Osteoblast (primary cell): Measurements from ENCODE around the gene SPACA7. TPM values are rescaled to one million over a fixed set of nuclear protein-coding genes. Genes with fewer than 3 reads are reported as not detected.

ENCODE experiments used
- DNase-seq: peaks from one replicate; pipeline ENCODE4 v3.0.0; 2011; ENCODE audit warnings: low spot score, mixed read lengths; ENCODE audit not compliant: insufficient read length; ENCODE audit errors: missing footprints
- H2AFZ ChIP-seq: 2 replicates; pipeline ENCODE4 v1.6.0; 2011; ENCODE audit warnings: mild to moderate bottlenecking, low read length
- H3K27ac ChIP-seq: 2 replicates; pipeline ENCODE4 v1.5.1; 2011; ENCODE audit warnings: mild to moderate bottlenecking, low read depth, low read length, moderate library complexity
- H3K27me3 ChIP-seq: 2 replicates; pipeline ENCODE4 v1.6.0; 2012; ENCODE audit warnings: mild to moderate bottlenecking, control low read depth, inconsistent platforms, low read length, moderate library complexity; ENCODE audit not compliant: insufficient read depth
- H3K36me3 ChIP-seq: 2 replicates; pipeline ENCODE4 v1.5.1; 2011; ENCODE audit warnings: mild to moderate bottlenecking, low read length, control low read depth, moderate library complexity; ENCODE audit not compliant: insufficient read depth
- H3K4me1 ChIP-seq: 2 replicates; pipeline ENCODE4 v1.5.1; 2011; ENCODE audit warnings: mild to moderate bottlenecking, low read length, control low read depth, moderate library complexity; ENCODE audit not compliant: insufficient read depth
- H3K4me2 ChIP-seq: 2 replicates; pipeline ENCODE4 v1.6.0; 2011; ENCODE audit warnings: mild to moderate bottlenecking, low read length; ENCODE audit not compliant: insufficient read depth
- H3K4me3 ChIP-seq: fragments of 200-600 bp; sonication (generic); 3 replicates; pipeline ENCODE4 v1.5.1; 2012; ENCODE audit warnings: mild to moderate bottlenecking, low read length, inconsistent platforms; ENCODE audit not compliant: insufficient read depth
- H3K79me2 ChIP-seq: 2 replicates; pipeline ENCODE4 v1.6.0; 2012; ENCODE audit warnings: mild to moderate bottlenecking, low read length, control low read depth, inconsistent platforms; ENCODE audit not compliant: insufficient read depth
- H3K9me3 ChIP-seq: 2 replicates; pipeline ENCODE4 v1.5.1; 2011; ENCODE audit warnings: low read depth, low read length, control low read depth
- H4K20me1 ChIP-seq: 2 replicates; pipeline ENCODE4 v1.6.0; 2012; ENCODE audit warnings: mild to moderate bottlenecking, low read length, control low read depth; ENCODE audit not compliant: insufficient read depth
- total RNA-seq: library from RNA; depleted of rRNA; stranded (reverse); fragments of >200 nt; gene quantifications from 2 replicates; pipeline ENCODE4 v1.2.3, GENCODE V29; 2012
- TF ChIP-seq, protein P1 (sequence below): IDR thresholded peaks from 2 replicates; pipeline ENCODE4 v1.5.1; 2011; ENCODE audit warnings: mild to moderate bottlenecking, low read depth, low read length, moderate library complexity; ENCODE audit errors: extremely low read depth

Gene SPACA7
- total RNA-seq, 1 donor = not detected

DNA sequence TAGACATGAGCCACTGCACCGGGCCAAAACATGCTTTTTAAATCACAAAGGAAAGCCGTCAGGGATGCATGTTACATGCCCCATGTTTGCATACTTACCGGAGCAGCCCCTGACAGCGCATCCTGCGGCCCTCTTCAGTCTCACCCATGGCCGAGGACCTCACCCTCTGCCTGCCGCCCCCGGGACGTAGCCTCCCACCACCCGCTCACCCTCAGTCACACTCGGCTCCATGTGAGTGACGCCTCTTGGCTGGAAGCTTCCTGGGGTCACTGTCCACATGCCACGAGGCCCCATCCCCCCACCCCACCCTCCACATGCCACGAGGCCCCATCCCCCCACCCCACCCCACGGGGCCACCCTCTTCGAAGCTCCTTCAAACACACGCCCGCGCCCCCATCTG lies 46.1 kb upstream of the SPACA7 start:
- no peak for DNase-seq
- Histone ChIP-seq H3K36me3 (no peaks in the 10 kb centered on the region), H3K4me1 (no peaks in the 10 kb centered on the region), H4K20me1 (no peaks in the 10 kb centered on the region), H3K27ac (no peak overlapping the region), H3K79me2 (no peaks in the 10 kb centered on the region), H3K9me3 (no peaks in the 10 kb centered on the region), H2AFZ (no peak overlapping the region), H3K27me3 (no peaks in the 10 kb centered on the region), H3K4me3 (no peak overlapping the region), H3K4me2 (no peak overlapping the region)
- TF ChIP-seq, protein P1, sequence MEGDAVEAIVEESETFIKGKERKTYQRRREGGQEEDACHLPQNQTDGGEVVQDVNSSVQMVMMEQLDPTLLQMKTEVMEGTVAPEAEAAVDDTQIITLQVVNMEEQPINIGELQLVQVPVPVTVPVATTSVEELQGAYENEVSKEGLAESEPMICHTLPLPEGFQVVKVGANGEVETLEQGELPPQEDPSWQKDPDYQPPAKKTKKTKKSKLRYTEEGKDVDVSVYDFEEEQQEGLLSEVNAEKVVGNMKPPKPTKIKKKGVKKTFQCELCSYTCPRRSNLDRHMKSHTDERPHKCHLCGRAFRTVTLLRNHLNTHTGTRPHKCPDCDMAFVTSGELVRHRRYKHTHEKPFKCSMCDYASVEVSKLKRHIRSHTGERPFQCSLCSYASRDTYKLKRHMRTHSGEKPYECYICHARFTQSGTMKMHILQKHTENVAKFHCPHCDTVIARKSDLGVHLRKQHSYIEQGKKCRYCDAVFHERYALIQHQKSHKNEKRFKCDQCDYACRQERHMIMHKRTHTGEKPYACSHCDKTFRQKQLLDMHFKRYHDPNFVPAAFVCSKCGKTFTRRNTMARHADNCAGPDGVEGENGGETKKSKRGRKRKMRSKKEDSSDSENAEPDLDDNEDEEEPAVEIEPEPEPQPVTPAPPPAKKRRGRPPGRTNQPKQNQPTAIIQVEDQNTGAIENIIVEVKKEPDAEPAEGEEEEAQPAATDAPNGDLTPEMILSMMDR = no peak

DNA sequence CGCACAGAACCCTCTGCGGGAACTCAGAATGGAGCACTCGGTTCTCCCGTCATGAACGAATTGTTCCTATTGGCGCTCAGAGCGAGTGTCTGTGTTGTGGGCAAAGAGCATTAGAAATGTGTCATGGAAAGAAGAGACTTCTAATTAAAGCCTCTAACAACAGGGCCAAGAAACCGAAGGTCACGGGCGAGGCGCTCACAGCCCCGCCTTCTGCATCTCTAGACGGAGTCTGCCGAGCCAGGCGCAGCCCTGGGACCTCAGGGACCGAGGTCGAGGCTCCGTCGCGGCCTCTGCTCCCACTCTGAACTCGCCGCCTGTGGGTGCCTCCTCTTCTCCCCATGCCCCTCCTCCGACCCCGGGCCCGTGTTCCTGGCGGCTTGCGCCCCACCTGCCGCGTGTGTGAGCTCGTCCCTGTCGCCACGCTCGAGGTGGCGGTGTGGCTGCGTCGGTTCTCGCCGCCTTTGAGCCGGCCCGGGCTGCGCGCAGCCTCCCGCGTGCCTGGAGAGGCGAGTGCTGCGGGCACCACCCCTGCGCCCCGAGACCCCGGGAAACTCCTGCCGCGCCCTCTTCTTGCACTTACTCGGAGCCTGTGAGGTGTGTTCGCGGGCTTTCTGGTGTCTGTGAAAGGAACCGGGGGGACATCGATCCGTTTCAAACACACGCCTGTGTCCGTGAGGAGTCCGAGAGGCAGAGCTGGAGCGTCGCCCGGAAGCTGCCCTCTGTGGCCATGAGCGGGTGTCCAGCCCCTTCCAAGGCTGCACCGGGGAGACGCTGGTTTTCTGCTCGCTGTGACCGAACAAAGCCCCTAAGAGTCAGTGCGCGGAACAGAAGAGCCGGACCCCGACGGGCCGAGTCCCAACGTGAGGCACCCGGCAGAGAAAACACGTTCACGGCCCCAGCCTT lies 45.4 kb upstream of the SPACA7 start:
- no peak overlapping the region for H3K27ac ChIP-seq
- TF ChIP-seq, protein P1 = no peak
- H3K36me3 ChIP-seq = no peaks in the 10 kb centered on the region
- no peak overlapping the region for H2AFZ ChIP-seq
- H3K79me2 ChIP-seq = no peaks in the 10 kb centered on the region
- H3K4me1 ChIP-seq = no peaks in the 10 kb centered on the region
- H3K4me3 ChIP-seq = no peak overlapping the region
- H3K4me2 ChIP-seq = no peak overlapping the region
- H3K9me3 ChIP-seq = no peaks in the 10 kb centered on the region
- H3K27me3 ChIP-seq = no peaks in the 10 kb centered on the region
- H4K20me1 ChIP-seq = no peaks in the 10 kb centered on the region
- no peak for DNase-seq

DNA sequence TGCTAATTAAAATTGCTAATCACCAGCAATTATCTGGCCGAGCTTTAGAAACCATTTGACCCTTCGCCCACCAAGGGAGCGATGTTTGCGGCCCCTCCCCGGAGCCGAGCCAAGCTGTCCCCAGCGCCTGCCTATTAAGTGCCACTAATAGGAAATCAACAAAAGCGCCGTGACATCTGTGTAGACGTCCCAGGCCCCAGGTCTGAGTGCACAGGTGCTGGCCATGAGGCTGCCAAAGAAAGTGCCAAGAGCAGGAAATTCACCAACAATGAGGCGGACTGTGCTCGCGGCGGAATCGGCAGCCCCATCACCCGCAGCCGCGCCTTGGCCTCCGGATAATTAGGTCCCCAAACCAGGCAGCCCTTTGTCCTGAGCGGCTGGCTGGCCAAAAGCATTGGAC lies 44.5 kb upstream of the SPACA7 start:
- TF ChIP-seq, protein P1 = no peak
- Histone ChIP-seq H3K27ac (no peak overlapping the region), H3K36me3 (no peaks in the 10 kb centered on the region), H3K4me3 (no peak overlapping the region), H3K4me2 (no peak overlapping the region), H3K27me3 (no peaks in the 10 kb centered on the region), H3K79me2 (no peaks in the 10 kb centered on the region), H3K4me1 (no peaks in the 10 kb centered on the region), H4K20me1 (no peaks in the 10 kb centered on the region), H2AFZ (no peak overlapping the region), H3K9me3 (no peaks in the 10 kb centered on the region)
- DNase-seq = no peak

DNA sequence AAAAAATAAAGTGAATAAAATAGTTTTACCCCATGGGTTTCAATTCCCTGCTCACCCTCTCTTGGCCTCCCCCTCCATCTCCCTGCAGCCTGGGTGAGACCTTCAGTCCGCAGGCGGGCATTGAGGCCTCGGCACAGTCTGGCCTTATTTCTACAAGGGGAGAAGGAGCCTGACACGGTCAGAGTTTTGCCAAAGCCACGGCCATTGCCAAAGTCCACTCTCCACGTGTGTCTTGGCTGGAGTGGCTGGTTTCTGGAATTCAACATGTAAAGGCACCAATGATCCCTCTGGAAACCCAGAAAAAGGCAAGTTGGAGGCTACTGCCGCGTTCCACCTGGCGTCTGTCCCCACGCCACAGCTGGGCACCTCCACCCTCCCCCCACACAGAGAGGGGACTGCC lies 43.4 kb upstream of the SPACA7 start:
- DNase-seq = no peak
- Histone ChIP-seq H2AFZ (no peak overlapping the region), H3K79me2 (no peaks in the 10 kb centered on the region), H3K27me3 (no peaks in the 10 kb centered on the region), H3K9me3 (no peaks in the 10 kb centered on the region), H3K4me3 (no peak overlapping the region), H3K4me2 (no peak overlapping the region), H3K27ac (no peak overlapping the region), H3K36me3 (no peaks in the 10 kb centered on the region), H4K20me1 (no peaks in the 10 kb centered on the region), H3K4me1 (no peaks in the 10 kb centered on the region)
- TF ChIP-seq, protein P1 = no peak
